Measurements from ENCODE around the gene SIGLEC7.

DNA sequence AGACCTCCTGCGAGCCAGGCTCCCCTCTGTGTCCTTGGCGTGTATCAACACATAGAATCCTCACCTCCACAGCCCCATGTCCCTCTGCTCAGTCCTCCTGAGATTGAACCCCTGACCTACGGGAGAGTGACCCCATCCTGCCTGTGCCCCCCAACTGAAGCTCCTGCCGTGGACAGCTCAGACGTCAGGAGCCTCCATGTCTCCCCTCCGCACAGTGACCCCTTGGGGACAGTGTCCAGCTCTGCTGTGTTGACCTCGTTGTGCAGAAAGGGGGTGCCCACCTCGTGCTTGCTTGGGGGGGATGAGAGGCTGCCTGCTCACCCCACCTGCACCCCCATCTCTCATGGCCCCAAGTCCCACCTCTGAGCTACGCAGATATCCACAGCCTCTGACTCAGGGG, 17.9 kb upstream of the SIGLEC7 start:
- no peak for TF ChIP-seq CTCF (IDR thresholded peaks at IDR 0.05)
- no peak for TF ChIP-seq EP300 (IDR thresholded peaks at IDR 0.05)
